ENCODE measurements around the gene KCNK16. TPM values are rescaled to one million over a fixed set of nuclear protein-coding genes. Genes with fewer than 3 reads are reported as not detected.

Gene KCNK16
- polyA plus RNA-seq, 3 donors: 5.0 TPM; not detected in 2

DNA sequence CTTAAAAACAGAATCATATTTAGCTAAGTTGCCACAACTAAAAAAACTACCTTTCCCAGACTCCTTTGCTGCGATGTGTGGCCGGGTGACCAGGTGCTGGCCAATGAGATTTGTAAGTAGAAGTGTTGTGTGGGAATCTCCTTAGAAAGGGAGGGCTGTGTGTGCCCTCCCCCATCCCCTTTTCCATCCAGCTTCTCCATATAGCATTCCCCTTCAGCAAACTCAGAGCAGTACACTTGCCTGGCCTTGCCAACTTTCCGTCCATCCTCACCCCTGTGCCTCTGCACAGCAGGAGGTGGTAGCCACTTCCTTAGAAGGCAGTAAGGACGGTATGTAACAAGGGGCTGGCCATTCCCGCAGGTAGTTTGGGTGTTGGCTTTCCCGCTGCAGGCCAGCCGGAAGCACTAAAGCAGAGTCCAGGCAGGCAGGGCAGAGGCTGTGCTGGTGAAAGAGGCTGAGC lies 22.3 kb upstream of the KCNK16 start:
- no peak overlapping the region for H3K27ac ChIP-seq (ENCODE audit: low read depth, low read length)
- WGBS, 3 donors: 79 to 82% (median 82%) methylated on average over 7 of the region's 7 CpGs

DNA sequence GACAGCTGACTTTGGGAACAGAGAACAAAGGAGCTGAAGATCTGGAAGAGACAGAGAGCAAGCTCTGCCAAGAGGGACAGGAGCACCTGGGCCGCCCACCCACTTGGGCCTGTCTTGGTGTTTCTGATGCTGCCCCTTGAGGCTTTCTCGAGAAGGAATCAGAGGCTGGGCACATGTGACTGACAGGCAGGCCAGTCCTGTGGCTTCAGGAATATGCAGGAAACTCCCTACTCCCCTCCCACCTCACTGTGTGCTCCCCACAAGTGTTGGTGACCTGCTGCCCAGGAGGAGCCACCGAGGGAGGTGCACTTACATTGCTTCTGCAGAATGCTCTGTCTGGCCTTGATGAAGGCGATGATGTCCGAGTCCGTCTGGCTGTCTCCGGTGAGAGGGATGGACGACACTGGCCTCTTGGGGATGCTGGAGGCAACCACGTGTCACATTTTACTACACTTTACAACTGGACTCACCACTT lies 20.9 kb upstream of the KCNK16 start:
- H3K27ac ChIP-seq (ENCODE audit: low read depth, low read length): no peak overlapping the region
- 77 to 87% (median 84%) methylated on average over 9 of the region's 9 CpGs for WGBS, 3 donors

DNA sequence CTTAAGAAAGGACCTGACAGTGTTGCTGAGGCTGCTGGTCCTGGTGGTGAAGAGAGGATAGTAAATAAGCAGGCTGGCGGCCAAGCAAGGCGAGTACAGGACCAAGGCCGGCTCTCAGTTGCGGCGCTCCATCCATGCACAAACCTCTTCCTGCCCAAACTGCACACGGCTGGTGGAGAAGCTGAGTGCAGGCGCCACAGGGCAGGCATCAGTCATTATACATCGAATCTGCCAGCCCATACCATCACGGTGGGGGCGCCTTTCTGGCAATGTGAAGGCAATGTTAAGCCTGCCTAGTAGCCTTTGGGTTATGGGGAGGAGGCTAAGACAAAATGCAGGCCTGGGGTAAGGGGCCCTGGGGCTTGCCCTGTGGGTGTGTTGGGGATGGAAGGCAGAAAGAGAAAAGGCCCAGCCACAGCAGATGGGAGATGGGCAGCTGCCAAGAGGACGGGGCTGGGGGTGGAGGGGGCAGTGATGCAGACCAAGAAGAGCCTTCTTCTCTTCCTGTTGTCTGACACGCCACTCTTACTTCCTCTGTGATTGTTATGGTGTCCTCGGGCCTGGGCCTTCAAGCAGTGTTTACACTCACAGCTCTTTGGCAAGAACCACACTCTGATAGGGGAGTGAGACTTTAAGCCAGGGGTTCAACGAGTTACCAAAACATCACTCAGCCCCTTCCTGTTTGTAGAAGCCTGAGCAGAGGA lies 20.3 kb upstream of the KCNK16 start:
- 56 to 68% (median 58%) methylated on average over 14 of the region's 14 CpGs for WGBS, 3 donors
- no peak overlapping the region for H3K27ac ChIP-seq (ENCODE audit: low read depth, low read length)

DNA sequence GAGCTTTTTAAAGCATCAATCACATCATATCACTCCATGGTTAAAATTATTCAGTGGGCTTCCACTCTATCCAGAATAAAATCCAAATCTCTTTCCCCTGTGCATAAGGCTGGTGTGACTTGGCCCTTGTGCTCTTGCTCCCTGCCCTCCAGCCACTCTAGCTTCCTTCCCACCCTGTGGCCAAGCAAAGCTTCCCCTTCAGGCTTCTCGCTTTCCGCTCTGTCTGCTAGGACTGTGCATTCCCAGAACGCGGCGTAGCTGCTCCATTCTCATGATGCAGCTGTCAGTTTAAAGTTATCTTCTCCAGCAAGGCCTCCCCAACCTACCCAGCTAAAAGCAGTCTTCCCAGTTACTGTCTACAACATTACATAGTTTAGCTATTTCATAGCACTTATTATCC lies 19.4 kb upstream of the KCNK16 start:
- 60 to 85% (median 67%) methylated on average over 5 of the region's 5 CpGs for WGBS, 3 donors
- H3K27ac ChIP-seq (ENCODE audit: low read depth, low read length): no peak overlapping the region

DNA sequence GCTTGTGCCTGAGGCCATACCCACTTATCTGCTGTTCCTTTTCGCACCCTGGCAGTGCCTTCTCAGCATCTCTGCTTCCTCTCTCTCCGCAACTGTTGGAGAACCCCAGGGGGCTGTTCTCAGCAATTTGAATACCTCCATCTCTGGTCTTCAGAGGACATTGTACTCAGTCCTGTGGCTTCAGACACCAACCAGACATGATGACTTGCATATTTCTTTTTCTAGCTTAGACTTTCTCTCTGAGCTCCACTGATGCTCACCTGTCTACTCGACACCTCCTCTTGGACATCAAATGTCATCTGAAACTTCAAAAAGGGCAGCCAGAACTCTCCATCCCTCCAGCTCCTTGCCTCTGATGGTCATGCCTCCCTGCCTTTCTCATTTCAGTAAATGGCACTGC lies 18.9 kb upstream of the KCNK16 start:
- H3K27ac ChIP-seq (ENCODE audit: low read depth, low read length): no peak overlapping the region
- 73 to 94% (median 73%) methylated on average over 3 of the region's 3 CpGs for WGBS, 3 donors

DNA sequence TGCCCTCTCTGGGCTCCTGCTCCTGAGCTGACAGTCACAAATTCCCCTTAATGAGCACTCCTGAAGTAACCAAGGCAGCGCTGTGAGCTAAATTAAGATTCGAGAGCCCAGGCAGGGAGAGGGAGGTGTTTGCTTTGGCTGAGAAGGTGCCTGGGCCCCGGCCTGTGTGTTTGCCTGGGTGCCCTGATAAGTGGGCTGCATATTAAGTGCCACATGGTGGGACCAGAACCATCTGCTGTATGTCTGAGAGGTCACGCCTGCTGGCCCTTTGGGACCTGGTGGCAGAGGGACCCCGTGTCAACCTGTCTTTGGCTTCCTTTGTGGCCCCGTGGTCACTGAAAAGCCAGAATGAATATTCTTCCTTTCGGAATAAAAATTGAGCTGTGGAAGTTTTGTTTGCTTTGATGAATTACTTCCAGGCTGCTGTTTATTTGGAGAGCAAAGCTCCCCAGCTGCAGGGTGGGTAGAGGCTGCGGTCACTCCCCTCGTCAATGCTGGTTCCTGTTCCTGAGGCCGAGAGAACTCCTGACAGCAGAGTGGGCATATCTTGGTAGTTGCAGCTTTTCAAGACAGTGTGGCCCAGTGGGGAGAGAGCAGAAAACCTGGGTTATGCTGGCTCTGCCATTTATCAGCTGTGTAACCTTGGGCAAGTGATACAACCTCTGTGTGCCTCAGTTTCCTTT lies 17.5 kb upstream of the KCNK16 start:
- H3K27ac ChIP-seq (ENCODE audit: low read depth, low read length): no peak overlapping the region
- WGBS, 3 donors: 17 to 39% (median 36%) methylated on average over 10 of the region's 10 CpGs

DNA sequence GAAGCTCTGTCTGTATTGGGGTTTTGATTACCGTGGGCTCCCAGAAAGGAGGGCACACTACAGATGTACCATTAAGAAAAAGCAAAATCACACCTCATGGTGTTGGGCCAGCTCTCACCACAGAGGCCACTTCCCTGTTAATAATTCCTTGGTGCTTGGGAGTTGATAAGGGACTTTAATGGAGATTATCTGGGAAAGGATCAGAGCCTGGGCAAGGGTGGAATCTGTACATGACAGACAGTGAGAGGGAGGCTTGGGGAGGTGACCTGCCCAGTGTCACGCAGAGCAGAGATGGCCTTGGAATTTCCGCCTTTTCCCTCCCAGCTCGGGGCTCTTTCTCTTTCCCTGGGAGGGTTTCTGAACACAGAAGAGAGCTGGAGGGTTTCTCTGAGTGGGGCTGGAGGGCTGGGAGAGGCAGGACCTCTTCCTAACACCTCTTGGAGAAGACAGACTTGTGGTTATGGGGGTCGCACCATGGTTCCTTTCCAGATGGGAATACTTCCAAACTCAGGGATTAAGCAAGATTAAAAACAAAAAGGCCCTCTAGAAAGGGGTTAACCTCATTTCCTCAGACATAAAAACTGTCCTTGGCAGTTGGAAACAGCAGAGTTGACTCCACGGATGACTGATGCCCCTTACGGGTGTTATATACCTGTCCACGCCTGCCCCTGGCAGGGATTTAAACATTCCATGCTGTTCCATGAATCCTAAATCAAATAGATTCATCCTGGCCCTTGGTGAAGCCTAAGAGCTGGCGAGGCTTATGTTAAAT lies 16.8 kb upstream of the KCNK16 start:
- H3K27ac ChIP-seq (ENCODE audit: low read depth, low read length): no peak overlapping the region
- WGBS, 3 donors: 30 to 56% (median 55%) methylated on average over 9 of the region's 9 CpGs

DNA sequence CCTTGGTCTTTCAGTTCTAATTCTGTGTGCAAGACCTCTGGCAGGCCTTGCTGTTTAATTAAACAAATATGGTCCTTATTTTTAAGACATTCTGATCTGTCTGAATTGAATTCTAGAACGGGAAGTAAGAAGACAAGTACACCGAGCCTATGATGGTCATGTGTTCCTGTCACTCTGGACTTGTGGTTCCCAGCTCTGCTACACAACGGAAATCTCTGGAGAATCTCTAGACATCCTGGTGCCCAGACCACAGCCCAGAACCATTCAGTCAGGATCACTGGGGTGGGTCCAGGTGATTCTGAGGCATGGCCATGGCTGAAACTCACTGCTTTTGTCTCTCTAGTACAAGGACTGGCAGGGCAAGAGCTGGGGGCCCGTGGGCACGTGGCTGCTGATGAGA lies 15.9 kb upstream of the KCNK16 start:
- WGBS, 3 donors: 48 to 68% (median 57%) methylated on average over 5 of the region's 5 CpGs
- no peak overlapping the region for H3K27ac ChIP-seq (ENCODE audit: low read depth, low read length)

DNA sequence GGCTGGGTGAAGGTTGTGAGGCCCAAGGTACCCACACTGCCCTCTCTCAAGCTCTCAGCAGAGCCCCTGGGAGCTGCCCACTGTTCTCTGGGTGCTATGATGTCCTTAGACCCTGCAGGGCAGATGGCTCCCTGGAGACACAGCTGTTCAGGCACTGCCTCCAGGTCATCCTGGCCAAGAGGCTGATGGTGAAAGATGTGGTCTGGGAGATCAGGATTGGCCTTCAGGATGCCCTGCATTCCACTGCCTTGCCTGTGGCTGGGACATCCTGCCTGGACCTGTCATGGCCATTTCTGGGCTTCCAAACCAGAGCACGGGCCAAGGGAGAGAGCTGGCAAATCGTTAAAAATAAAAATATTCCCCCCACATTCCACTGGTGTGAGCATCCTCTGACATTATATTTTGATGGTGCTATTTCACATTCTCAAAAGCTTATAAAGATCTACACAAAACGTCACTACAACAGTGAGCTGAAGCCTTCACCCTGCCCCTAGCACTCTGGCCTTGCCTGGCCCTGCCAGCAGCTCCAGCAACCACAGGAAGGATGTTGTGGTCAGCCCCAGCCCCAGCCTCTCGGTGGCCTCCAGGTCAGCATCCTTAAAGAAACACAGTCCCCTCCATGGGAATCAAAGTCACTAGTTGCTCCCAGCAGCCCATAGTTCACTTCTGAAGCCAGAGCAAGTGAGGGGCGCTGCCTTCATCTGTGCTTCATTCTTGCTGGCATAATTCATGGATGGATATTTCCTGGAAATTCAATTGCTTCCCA lies 13.5 kb upstream of the KCNK16 start:
- 25 to 78% (median 29%) methylated on average over 5 of the region's 5 CpGs for WGBS, 3 donors
- H3K27ac ChIP-seq (ENCODE audit: low read depth, low read length): no peak overlapping the region

DNA sequence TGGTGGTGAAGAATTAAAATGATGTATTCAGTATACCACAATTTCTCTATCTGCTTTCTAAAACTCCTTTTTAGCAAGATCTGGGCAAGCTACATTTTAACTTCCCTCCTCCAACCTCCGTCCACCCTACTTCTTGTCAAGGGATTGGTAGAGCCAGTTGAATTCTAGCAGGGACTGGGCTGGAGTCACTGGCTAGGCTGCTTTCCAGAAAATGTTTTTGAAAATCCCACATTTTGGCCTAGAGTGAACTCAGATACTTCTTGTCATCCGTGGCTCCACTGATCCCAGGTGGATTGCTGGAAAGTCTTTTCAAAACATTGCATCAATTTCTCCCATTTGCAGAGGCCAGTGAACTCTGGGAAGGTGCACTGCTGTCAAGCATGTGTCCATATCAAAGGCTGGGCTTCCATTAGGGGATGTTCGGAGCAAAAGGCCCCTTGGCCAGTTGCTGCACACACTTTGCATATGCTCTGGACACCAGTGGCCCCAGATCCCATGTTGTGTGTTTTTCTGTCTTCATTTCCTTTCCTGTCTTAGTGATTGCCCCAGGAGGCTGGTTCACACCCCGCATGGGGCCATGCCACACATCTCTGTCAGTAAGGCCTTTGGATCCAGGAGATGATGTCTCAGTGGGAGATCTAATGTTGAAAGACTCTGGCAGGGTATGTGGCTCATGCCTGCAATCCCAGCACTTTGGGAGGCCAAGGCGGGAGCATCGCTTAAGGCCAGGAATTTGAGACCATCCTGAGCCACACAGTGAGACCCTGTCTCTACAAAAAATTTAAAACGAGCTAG lies 11.3 kb upstream of the KCNK16 start:
- 71 to 78% (median 71%) methylated on average over 7 of the region's 7 CpGs for WGBS, 3 donors
- H3K27ac ChIP-seq (ENCODE audit: low read depth, low read length): no peak overlapping the region

DNA sequence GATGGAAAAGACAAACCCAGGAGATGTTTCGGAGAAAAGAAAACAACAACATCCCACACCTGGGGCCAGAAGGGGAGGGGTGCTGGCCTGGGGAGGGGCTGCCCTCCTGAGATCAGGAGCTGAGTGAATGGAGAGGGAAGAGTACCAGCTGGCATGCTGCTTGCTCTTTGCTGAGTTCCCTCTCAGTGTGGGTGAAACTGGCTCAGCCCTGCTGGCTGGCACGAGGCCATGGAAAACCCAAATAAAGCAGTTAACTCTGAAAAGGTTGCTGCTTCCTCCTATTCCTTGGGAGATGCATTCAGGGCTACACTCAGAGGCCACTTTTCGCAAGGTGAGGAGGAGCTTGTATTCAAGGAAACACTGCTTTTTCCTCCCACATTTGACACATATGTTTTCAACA lies 8.0 kb upstream of the KCNK16 start:
- no peak overlapping the region for H3K27ac ChIP-seq (ENCODE audit: low read depth, low read length)
- 43 to 50% (median 47%) methylated on average over 3 of the region's 3 CpGs for WGBS, 3 donors

DNA sequence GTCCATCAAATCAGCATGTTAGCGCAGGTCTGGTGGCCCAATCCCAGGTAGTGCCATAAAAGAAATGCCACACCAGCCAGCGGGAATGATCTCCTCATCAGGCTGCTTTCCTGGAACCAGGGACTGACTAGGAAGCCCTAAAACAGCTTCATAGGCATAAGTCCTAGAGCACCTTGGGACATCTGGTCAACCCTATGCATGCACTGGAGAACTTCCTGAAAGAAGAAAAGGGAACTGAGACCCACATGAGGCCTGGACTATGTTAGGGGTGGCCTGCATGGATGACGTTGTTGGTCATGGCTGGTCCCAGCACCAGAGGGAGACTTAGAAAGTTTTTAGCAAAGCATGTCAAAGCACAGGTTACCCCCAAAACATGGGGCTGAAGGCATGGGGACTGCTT lies 7.6 kb upstream of the KCNK16 start:
- WGBS, 3 donors: 74 to 90% (median 74%) methylated on average over 3 of the region's 3 CpGs
- no peak overlapping the region for H3K27ac ChIP-seq (ENCODE audit: low read depth, low read length)

DNA sequence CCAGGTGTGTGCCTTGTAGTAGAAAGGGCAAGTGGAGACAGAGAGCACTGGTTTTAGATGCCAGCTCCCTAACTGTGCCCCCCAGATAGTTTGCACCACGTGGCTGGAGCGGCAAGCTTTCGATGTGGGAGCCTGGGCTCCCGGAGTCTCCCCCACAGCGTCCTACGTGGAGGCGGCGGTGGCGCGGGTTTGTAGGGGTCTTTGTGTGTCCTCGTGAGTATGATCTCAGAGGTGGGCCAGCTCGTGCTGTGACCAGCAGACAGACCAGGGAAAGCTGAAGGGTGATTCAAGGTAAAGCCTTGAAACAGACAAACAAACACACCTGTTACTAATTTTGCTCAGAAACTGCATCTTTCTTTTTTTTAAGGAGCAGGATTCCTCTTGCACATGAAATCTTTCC lies 5.6 kb upstream of the KCNK16 start:
- WGBS, 3 donors: 88 to 94% (median 91%) methylated on average over 12 of the region's 12 CpGs
- H3K27ac ChIP-seq (ENCODE audit: low read depth, low read length): no peak overlapping the region

DNA sequence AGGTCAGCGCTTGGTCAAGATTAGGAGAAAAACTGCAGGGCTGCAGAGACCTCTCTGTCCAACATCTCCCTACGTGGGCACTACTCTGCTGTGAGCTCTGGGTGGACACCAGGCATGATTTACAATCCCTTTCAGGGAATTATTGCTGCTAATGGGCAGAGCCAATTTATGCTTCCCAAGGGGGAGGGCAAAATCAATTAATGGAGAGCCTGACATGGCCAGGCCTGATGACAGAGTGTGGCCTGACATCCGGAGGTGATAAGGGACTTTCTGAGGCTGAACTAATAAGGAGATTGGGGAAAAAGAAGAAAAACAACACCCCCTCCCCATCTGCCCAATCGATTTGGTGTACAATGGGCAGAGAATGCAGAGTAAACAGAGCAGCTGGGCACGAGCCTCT lies 5.0 kb upstream of the KCNK16 start:
- 47 to 73% (median 67%) methylated on average over 5 of the region's 5 CpGs for WGBS, 3 donors

DNA sequence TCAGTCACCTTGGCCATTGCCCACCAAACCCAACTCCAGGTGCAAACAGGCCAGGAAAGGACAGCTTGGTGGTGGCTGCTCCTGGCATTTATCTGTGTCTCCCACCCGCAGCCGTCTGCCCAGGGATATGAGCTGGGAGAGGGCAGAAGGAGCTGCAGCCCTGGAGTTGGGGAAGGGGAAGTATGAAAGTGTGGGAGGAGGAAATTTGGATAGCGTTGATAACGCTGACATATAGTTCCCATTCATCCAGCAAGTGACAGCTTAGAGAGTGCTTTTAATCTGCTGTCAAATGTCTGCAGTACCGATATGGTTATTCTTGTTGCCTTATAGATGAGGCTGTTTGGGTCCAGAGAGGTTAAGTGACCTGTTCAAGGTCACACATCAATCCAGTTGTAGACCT lies 741 bp downstream of the KCNK16 start:
- WGBS, 3 donors: 36 to 56% (median 50%) methylated on average over 5 of the region's 5 CpGs
- no peak overlapping the region for H3K27ac ChIP-seq (ENCODE audit: low read depth, low read length)

More for the DNA sequence above, 5.0 kb upstream of the KCNK16 start:
- no peak overlapping the region for H3K27ac ChIP-seq (ENCODE audit: low read depth, low read length)

DNA sequence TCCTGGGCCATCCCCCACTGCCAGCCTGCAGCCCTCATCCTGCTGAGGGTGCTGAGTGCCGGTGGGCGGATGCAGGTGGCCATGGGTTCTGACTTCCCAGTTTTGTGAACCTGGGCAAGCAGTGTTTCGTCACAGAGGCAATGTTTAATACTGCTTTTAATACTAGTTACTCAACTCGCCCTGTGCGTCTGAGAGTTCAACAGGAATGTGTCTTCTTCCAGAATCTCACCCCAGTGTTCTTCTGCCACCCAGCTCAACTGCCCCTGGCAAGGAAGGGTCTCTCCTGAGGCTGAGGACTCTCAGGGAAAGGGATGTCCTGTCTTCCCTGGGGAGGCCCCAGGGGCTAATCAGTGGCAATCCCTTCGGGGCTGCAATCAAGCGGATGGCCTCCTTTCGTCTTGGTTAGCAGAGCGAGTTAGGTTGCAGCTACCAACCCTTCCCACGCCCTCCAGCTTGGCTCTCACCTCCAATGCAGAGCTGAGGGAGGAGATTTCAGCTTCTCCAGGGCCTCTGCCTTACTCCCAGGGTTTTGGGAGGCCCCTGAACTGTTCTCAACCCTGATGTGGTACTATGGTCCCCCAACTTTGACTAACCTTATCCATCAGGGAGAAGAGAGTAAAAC lies 2.0 kb downstream of the KCNK16 start:
- 52 to 73% (median 53%) methylated on average over 10 of the region's 10 CpGs for WGBS, 3 donors
- H3K27ac ChIP-seq (ENCODE audit: low read depth, low read length): no peak overlapping the region

DNA sequence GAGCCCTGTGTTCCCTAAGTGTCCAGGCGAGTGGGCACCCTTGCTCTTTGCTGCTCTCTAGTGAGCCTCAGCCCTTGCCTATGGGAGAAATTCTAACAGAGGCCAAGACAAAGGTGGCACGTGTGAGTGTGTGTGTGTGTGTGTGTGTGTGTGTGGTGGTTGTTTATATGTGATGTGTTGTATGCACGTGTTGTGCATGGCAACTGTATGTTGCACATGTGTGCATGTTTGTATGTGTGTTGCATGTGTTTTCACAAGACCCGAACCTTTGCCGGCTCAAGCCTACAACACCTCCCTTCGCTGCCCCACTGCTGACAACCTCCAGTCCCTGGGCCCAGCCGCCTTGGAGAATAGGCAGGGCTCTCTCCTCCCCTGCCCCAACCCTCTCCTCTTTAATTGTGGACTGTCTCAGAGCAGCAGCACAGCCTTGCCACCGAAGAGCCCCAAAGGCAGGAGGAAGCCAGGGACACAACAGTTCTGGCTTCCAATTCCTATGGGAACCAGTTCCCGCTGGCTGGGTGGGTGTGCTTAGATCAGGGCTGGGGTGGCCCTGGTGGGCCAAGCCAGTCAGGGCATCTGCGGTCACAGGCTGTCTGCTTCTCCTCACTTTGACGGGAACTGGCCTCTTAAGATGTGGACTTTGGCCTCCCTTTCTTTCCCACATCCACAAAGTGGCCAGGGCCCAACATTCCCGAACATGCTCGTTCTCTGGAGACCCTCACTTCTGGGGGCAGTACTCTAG lies 2.7 kb downstream of the KCNK16 start:
- WGBS, 3 donors: 51 to 68% (median 65%) methylated on average over 13 of the region's 13 CpGs
- H3K27ac ChIP-seq (ENCODE audit: low read depth, low read length): no peak overlapping the region

Measured in adipose tissue (tissue), 3 donors.